ENCODE data around the gene PCDHGC4.
A peak's percentile ranks its signal among the peaks of the same experiment; 100 is the strongest.

PCDHGC4 gene

DNA sequence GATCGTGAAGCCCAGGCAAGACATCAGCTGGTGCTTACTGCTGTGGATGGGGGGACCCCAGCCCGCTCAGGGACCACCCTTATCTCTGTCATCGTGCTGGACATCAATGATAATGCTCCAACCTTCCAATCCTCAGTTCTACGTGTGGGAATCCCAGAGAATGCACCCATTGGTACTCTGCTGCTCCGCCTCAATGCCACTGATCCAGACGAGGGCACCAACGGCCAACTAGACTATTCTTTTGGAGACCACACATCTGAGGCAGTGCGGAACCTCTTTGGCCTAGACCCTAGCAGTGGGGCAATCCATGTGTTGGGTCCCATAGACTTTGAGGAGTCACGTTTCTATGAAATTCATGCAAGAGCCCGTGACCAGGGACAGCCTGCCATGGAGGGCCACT lies 5.0 kb downstream of the PCDHGC4 start:
- TF ChIP-seq, protein P1, sequence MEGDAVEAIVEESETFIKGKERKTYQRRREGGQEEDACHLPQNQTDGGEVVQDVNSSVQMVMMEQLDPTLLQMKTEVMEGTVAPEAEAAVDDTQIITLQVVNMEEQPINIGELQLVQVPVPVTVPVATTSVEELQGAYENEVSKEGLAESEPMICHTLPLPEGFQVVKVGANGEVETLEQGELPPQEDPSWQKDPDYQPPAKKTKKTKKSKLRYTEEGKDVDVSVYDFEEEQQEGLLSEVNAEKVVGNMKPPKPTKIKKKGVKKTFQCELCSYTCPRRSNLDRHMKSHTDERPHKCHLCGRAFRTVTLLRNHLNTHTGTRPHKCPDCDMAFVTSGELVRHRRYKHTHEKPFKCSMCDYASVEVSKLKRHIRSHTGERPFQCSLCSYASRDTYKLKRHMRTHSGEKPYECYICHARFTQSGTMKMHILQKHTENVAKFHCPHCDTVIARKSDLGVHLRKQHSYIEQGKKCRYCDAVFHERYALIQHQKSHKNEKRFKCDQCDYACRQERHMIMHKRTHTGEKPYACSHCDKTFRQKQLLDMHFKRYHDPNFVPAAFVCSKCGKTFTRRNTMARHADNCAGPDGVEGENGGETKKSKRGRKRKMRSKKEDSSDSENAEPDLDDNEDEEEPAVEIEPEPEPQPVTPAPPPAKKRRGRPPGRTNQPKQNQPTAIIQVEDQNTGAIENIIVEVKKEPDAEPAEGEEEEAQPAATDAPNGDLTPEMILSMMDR (IDR thresholded peaks at IDR 0.05; ENCODE audit: borderline replicate concordance, insufficient read depth, low read depth, low read length), result no peak
- H3K4me3 ChIP-seq (ENCODE audit: low read depth, low read length), result no peak overlapping the region

DNA sequence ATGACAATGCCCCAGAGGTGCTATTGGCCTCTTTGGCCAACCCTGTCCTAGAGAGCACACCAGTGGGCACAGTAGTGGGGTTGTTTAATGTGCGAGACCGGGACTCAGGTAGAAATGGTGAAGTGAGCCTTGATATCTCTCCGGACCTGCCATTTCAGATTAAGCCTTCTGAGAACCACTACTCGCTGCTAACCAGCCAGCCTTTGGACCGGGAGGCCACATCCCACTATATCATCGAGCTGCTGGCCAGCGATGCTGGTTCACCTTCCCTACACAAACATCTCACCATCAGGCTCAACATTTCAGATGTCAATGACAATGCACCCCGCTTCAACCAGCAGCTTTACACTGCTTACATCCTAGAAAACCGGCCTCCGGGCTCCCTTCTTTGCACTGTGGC lies 5.4 kb downstream of the PCDHGC4 start:
- TF ChIP-seq, protein P1 (IDR thresholded peaks at IDR 0.05; ENCODE audit: borderline replicate concordance, insufficient read depth, low read depth, low read length), result no peak
- no peak overlapping the region for H3K4me3 ChIP-seq (ENCODE audit: low read depth, low read length)

DNA sequence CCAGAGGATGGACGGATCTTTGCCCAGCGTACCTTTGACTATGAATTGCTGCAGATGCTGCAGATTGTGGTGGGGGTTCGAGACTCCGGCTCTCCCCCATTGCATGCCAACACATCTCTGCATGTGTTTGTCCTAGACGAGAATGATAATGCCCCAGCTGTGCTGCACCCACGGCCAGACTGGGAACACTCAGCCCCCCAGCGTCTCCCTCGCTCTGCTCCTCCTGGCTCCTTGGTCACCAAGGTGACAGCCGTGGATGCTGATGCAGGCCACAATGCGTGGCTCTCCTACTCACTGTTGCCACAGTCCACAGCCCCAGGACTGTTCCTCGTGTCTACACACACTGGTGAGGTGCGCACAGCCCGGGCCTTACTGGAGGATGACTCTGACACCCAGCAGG lies 5.9 kb downstream of the PCDHGC4 start:
- TF ChIP-seq, protein P1 (IDR thresholded peaks at IDR 0.05; ENCODE audit: borderline replicate concordance, insufficient read depth, low read depth, low read length), result no peak
- H3K4me3 ChIP-seq (ENCODE audit: low read depth, low read length), result no peak overlapping the region

DNA sequence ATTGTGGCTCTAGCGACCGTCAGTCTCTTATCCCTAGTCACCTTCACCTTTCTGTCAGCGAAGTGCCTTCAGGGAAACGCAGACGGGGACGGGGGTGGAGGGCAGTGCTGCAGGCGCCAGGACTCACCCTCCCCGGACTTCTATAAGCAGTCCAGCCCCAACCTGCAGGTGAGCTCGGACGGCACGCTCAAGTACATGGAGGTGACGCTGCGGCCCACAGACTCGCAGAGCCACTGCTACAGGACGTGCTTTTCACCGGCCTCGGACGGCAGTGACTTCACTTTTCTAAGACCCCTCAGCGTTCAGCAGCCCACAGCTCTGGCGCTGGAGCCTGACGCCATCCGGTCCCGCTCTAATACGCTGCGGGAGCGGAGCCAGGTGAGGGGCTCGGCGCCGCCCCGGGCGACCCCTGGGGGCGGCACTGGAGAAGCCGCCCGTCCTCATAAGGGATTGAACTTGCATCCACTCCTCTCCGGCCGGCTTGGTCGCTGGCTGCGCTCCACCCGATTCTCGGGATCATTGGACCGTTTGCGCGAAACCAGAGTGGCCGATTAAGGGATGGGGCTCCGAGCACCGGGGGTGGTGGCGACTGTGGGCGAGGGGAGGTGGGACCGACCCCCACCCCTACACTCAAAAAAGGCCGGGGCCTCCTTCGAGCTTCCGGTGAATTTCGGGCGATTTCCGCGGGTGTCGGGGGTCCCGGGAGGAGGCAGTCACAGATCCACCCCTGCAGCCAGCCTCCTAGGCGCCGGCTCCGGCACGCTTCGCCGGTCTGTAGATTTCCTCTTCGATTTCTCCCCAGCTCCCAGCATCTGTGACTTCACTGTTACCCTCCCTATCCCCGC lies 6.7 kb downstream of the PCDHGC4 start:
- H3K4me3 ChIP-seq (ENCODE audit: low read depth, low read length), result peak overlapping the region; percentile 6
- TF ChIP-seq, protein P1 (IDR thresholded peaks at IDR 0.05; ENCODE audit: borderline replicate concordance, insufficient read depth, low read depth, low read length), result no peak

DNA sequence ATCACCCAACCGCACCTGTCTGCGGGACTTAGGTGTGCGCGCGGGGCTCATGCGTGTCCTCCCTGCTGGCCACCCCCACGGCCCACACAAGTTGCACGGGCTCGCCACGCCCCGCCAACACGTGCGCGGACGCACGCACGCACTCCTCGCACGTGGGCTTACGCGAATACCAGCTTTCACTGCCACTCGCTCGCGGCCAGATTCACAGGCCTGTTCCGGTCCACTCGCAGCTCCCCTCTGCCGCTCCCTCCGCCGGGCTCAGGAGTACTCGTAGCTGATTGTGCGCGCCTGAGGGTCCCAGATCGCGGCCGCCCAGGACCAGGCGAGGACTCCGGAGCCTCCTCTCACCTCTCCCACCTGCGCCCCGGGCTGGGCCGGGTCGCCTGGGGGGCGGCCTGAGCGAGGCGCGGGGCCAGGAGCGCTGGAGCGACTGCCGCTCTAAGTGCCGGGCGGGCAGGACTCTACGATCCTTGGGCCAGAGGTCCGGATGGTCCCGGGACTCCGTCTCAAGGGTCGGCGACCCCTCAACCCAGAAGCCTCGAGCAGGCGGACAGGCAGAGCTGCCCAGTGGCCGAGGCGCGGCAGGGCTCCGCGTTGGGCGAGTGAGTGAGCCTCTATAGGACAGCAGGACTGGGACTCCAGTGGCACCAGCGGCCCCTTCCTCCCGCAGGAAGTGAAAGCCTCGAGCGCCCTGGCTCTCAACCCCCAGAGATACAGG lies 7.5 kb downstream of the PCDHGC4 start:
- TF ChIP-seq, protein P1 (IDR thresholded peaks at IDR 0.05; ENCODE audit: borderline replicate concordance, insufficient read depth, low read depth, low read length), result no peak
- H3K4me3 ChIP-seq (ENCODE audit: low read depth, low read length), result peak overlapping the region; percentile 6

DNA sequence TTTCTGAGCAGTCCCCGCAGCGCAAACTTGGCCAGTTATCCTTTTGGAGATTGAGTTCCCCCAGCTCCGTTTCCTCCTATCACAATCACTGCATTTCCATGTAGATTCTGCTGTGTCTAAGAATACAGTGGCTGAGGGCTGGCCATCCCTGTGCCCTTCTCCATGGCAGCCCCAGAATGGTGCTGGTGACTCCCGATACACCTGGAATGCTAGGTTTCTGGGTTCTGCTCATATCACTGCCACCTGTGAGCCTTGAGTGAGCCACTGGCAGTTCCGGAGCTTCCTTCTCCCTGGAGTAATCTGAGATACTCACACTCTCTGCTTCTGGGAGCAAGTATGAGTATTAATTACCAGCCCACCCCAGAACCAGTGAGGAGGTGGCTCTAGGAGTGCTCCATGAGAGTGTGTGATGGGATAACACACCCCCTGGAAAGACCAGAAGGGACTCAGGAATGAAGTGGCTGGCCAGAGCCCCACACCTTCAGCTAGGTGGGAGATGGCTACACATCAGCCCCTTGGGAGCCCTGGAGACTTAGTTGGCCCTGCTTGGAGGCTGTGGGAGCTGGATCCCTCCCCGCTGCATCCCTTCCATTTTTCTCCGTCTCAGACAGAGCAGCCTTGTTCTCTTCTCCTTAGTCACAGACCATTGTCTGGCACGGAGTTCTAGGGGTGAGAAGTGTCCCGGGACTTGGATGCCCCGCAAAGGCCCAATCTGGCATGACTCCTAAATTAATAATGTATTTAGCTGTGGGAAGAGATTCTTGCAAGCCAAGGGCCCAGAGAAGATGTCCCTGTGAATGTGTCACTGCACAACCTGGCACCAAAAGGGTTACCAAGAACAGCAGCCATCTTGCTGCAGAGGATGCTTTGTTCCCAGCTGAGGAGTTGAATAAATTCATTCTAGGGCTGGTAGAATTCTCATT lies 8.9 kb downstream of the PCDHGC4 start:
- H3K4me3 ChIP-seq (ENCODE audit: low read depth, low read length), result no peak overlapping the region
- TF ChIP-seq, protein P1 (IDR thresholded peaks at IDR 0.05; ENCODE audit: borderline replicate concordance, insufficient read depth, low read depth, low read length), result no peak
